T-cell (primary cell): ENCODE results near the gene CCDC148. TPM values are rescaled to one million over a fixed set of nuclear protein-coding genes. Genes with fewer than 3 reads are reported as not detected.
"Not testable (repeated sequence)": the region's sequence is repeated elsewhere in the genome, so short reads cannot be mapped to it uniquely, and the experiment has no call there.

Source experiments
- ATAC-seq, 4 experiments: fragments of 200-7000 bp in 3 of 4; fragments of 150-1000 bp in 1 of 4; cut with Tn5 transposase; replicated peaks in 1 of 4; 1 replicate in 3 of 4; 2 replicates in 1 of 4; pipeline ENCODE4 v1.10.0; 2021; ENCODE audit warnings: moderate library complexity in 3 of 4, mild to moderate bottlenecking in 2 of 4, moderate number of reproducible peaks in 1 of 4
- CTCF ChIA-PET, 2 donors: fragments of 300-600 bp; sonication (Branson Sonifier 250); formaldehyde crosslinking; loops; one replicate each; lab custom pipeline; 2022; ENCODE audit warnings: antibody characterized with exemption in 2 of 2; lab: Charles Lee
- POLR2A ChIA-PET, 2 donors: fragments of 300-600 bp; sonication (Branson Sonifier 250); formaldehyde crosslinking; loops; one replicate each; lab custom pipeline; 2022; ENCODE audit warnings: antibody characterized with exemption in 2 of 2; lab: Charles Lee
- DNase-seq, 35 experiments: peaks; one replicate each; pipeline versions ENCODE4 v3.0.0 to v3.0.0-alpha.2; 2013 to 2023
- H3K27ac ChIP-seq: one replicate; pipeline ENCODE4 v1.5.1; 2013; ENCODE audit warnings: low read length
- H3K27me3 ChIP-seq, 2 experiments: replicated peaks in 1 of 2; 1 replicate in 1 of 2; 2 replicates in 1 of 2; pipeline versions ENCODE4 v1.6.1 to v1.7.0; 2013; ENCODE audit warnings: low read length in 1 of 2, mixed read lengths in 1 of 2; ENCODE audit not compliant: control insufficient read depth in 2 of 2, insufficient read depth in 2 of 2; ENCODE audit errors: extremely low read depth in 1 of 2
- H3K36me3 ChIP-seq, 2 donors: 1 replicate in 1 of 2; 2 replicates in 1 of 2; pipeline versions ENCODE4 v1.6.1 to v1.7.0; 2013; ENCODE audit warnings: low read length in 1 of 2; ENCODE audit not compliant: control insufficient read depth in 2 of 2, insufficient read depth in 1 of 2; ENCODE audit errors: extremely low read depth in 1 of 2
- H3K4me1 ChIP-seq, 2 experiments: 1 replicate in 1 of 2; 2 replicates in 1 of 2; pipeline versions ENCODE4 v1.6.1 to v1.7.0; 2013; ENCODE audit warnings: low read length in 2 of 2, mixed read lengths in 1 of 2; ENCODE audit not compliant: insufficient read depth in 2 of 2, control insufficient read depth in 1 of 2; ENCODE audit errors: extremely low read depth in 1 of 2
- H3K4me3 ChIP-seq, 2 donors: 1 replicate in 1 of 2; 2 replicates in 1 of 2; pipeline versions ENCODE4 v1.5.1 to v1.7.0; 2013; ENCODE audit warnings: mild to moderate bottlenecking in 2 of 2, low read length in 1 of 2, moderate library complexity in 1 of 2; ENCODE audit not compliant: control insufficient read depth in 1 of 2; ENCODE audit errors: extremely low read depth in 1 of 2
- H3K9me3 ChIP-seq: 2 replicates; pipeline ENCODE4 v1.7.0; 2013
- H3K27ac Mint-ChIP-seq, 2 donors: one replicate each; pipeline ENCODE4 v1.8.0; 2020 to 2021; ENCODE audit warnings: mild to moderate bottlenecking in 2 of 2, mixed read lengths in 2 of 2
- H3K27me3 Mint-ChIP-seq, 2 donors: one replicate each; pipeline ENCODE4 v1.8.0; 2021 to 2022; ENCODE audit warnings: mixed read lengths in 2 of 2
- H3K36me3 Mint-ChIP-seq: one replicate; pipeline ENCODE4 v1.8.0; 2021; ENCODE audit warnings: mixed read lengths
- H3K4me1 Mint-ChIP-seq, 3 donors: one replicate each; pipeline ENCODE4 v1.8.0; 2020 to 2022; ENCODE audit warnings: mixed read lengths in 3 of 3, mild to moderate bottlenecking in 1 of 3
- H3K4me3 Mint-ChIP-seq, 3 donors: one replicate each; pipeline ENCODE4 v1.8.0; 2020 to 2022; ENCODE audit warnings: mild to moderate bottlenecking in 3 of 3, mixed read lengths in 3 of 3, moderate library complexity in 3 of 3
- H3K9me3 Mint-ChIP-seq, 3 donors: one replicate each; pipeline ENCODE4 v1.8.0; 2020 to 2022; ENCODE audit warnings: mixed read lengths in 3 of 3
- WGBS: methylation state at CpG from one replicate; pipeline ENCODE4 v1.1.5; 2013; ENCODE audit warnings: missing lambda C conversion rate; ENCODE audit not compliant: insufficient coverage; 5-methylcytosine and 5-hydroxymethylcytosine counted together
- total RNA-seq, 35 experiments: library from RNA in 6 of 35; stranded (reverse) in 6 of 35; fragments of 120-200 nt in 1 of 35; gene quantifications; one replicate each; pipeline versions ENCODE4 v1.2.1 to v1.2.4 and lab custom pipeline; 2013 to 2026

Gene CCDC148
- total RNA-seq, 5 donors from 2014 or later (not counting 1 experiment from before 2014, with no cell fraction given), result not detected

DNA sequence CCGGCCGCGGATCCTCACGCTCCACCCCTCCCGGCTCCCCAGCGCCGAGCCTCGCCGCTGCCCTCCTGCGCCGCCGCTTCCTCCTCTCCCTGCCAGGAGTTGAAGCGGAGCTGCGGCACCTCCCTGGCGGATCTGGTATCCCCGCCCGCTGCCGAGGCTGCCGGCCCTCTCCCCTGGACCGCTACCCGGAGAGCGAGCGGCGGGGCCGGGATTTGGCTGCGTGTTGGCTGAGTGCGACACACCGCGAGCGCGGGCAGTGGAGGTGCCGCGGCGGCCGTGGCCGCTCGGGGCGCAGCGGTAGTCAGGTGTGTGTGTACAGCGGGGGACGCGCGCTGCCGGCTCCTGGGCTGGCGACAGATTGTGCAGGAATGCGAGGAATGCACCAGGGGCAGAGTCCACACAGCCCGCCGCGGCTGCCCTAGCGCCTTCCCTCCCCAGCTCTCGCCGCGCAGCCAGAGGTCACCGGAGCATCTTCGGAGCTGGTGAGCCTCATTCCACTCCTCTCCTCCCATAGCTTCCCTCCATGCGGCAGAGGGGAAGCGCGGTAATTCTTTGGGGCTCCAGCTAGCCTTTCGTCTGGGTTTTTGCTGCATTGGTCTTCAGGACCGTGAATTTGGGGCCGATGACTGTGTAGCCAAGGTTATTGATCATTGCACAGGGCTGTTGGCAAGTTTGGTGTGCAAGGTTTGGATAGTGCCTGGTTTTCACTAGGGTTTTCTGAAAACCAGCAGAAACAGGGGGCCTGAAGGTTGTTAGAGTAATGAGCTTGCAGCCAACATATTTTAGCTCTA, 1.5 kb upstream of the CCDC148 start:
- DNase-seq, result peak in 34 of 35 experiments; percentile 24 to 72 (median 44)
- Histone ChIP-seq H3K4me1 (peaks cover 0 to 14% of the 10 kb centered on the region in 2 experiments), H3K9me3 (no peaks in the 10 kb centered on the region), H3K36me3 (no peaks in the 10 kb centered on the region), H3K4me3 (peak overlapping the region; percentile 75 to 86), H3K27ac (peak overlapping the region; percentile 47), H3K27me3 (peaks cover 0 to 4% of the 10 kb centered on the region in 2 experiments)
- H3K4me1 Mint-ChIP-seq, result peaks cover 16 to 32% (median 19%) of the 10 kb centered on the region in 3 donors
- peaks cover 0 to 3% of the 10 kb centered on the region in 2 donors for H3K27me3 Mint-ChIP-seq
- no peaks in the 10 kb centered on the region for H3K36me3 Mint-ChIP-seq
- H3K27ac Mint-ChIP-seq, result peak overlapping the region; percentile 75 to 85
- POLR2A ChIA-PET, result interaction anchor here in 1 of 2 donors (0.6 kb wide), 2 partner anchors 21 to 964 kb away, joined by 3 read pairs; no protein-coding TSS in a partner anchor
- 2% methylated on average over 60 of the region's 61 CpGs for WGBS
- CTCF ChIA-PET, result interaction anchor here (0.5 to 0.7 kb wide), 3 partner anchors 10 to 1092 kb away, joined by 3 to 5 read pairs (median 4); no protein-coding TSS in a partner anchor
- peak; percentile 50 to 62 (median 56) for ATAC-seq
- H3K9me3 Mint-ChIP-seq, result no peaks in the 10 kb centered on the region
- peak overlapping the region; percentile 90 to 97 (median 96) for H3K4me3 Mint-ChIP-seq

DNA sequence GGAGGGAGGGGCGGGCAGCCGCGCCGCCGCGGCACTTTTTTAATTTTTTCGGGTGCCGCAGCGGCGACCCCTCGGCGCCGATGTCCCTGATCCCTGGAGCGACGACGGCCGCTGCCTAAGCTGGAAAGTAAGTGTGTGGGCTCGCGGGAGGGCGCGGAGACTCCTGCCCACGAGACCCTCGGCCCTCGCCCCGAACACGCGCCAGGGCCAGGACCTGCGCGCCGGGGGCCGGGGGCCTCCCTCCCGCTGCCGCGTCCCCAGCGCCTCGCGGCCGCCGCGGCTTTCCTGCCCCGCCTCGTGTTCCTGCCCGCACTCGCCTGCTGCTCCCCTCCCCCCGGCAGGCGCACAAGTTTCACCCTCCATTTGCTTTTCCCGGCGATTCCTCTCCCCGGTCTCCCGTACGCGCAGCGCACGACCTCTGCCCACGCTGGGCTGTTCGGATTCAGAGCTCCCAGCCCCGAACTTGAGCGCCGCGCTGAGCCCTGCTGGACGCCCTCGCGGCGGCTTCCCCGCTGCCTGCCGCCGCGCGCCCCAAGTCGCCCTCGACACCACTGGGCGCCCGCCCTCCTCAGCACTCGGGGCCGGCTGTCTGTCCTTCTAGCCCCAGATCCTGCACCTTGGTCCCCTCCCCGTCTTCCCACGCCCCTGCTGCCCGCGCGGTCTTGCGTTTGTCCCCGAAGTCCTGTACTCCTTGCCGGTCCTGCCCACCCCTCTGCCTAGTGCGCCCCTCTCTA, 706 bp upstream of the CCDC148 start:
- H3K27me3 ChIP-seq, result peaks cover 0 to 4% of the 10 kb centered on the region in 2 experiments
- peaks cover 0 to 14% of the 10 kb centered on the region in 2 experiments for H3K4me1 ChIP-seq
- POLR2A ChIA-PET, result interaction anchor here (0.5 to 0.6 kb wide), 4 partner anchors 26 to 1022 kb away, joined by 3 to 4 read pairs (median 4); no protein-coding TSS in a partner anchor
- ATAC-seq (peak; percentile 23 to 48 (median 46)), DNase-seq (peak in 34 of 35 experiments; percentile 2 to 64 (median 26))
- no peaks in the 10 kb centered on the region for H3K36me3 ChIP-seq
- Mint-ChIP-seq H3K27ac (peak overlapping the region; percentile 75 to 85), H3K4me1 (peaks cover 16 to 32% (median 19%) of the 10 kb centered on the region in 3 donors), H3K36me3 (no peaks in the 10 kb centered on the region), H3K27me3 (peaks cover 0 to 3% of the 10 kb centered on the region in 2 donors), H3K9me3 (no peaks in the 10 kb centered on the region), H3K4me3 (peak overlapping the region; percentile 90 to 97 (median 96))
- H3K4me3 ChIP-seq, result peak overlapping the region; percentile 75 to 86
- H3K27ac ChIP-seq, result peak overlapping the region; percentile 47
- no peaks in the 10 kb centered on the region for H3K9me3 ChIP-seq
- CTCF ChIA-PET, result interaction anchor here (0.6 to 0.7 kb wide), 3 partner anchors 9 to 1093 kb away, joined by 3 to 5 read pairs (median 3); no protein-coding TSS in a partner anchor
- under 1% methylated on average over 78 of the region's 84 CpGs for WGBS

DNA sequence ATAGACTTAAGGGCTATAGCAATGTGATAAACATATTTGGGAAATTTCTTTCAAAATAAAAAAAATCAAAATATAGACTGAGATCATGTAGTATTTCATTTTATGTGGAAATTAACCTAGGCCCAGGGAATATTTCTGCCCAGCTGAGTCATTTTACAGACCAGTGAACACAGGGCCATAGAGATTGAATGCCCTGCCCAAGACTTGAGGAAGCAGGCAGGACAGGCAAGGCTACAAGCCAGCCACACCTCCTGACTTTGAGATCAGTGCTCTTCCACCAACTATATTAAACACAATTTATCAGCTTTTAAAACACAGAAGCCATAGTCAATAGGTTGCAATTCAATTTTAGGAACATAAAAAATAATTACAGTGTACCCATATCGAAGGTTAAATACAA, 12.9 kb downstream of the CCDC148 start:
- Mint-ChIP-seq H3K36me3 (no peaks in the 10 kb centered on the region), H3K27me3 (no peaks in the 10 kb centered on the region), H3K4me3 (no peak overlapping the region), H3K27ac (no peak overlapping the region), H3K9me3 (peaks cover 0 to 3% (median 2%) of the 10 kb centered on the region in 3 donors), H3K4me1 (no peaks in the 10 kb centered on the region)
- no peaks in the 10 kb centered on the region for H3K9me3 ChIP-seq
- ChIA-PET CTCF (no interaction called here), POLR2A (no interaction called here)
- H3K4me1 ChIP-seq, result no peaks in the 10 kb centered on the region
- ATAC-seq (no peak), DNase-seq (no peak)
- no peak overlapping the region for H3K4me3 ChIP-seq
- peaks cover 0 to 2% of the 10 kb centered on the region in 2 experiments for H3K27me3 ChIP-seq
- no CpG with 5 or more reads among the region's 1 CpG for WGBS
- H3K27ac ChIP-seq, result no peak overlapping the region
- H3K36me3 ChIP-seq, result no peaks in the 10 kb centered on the region

DNA sequence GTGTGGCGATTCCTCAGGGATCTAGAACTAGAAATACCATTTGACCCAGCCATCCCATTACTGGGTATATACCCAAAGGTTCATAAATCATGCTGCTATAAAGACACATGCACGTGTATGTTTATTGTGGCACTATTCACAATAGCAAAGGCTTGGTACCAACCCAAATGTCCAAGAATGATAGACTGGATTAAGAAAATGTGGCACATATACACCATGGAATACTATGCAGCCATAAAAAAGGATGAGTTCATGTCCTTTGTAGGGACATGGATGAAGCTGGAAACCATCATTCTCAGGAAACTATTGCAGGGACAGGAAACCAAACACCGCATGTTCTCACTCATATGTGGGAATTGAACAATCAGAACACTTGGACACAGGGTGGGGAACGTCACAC, 17.5 kb downstream of the CCDC148 start:
- DNase-seq, H3K27me3 ChIP-seq, H3K36me3 ChIP-seq, ATAC-seq, H3K4me3 Mint-ChIP-seq, H3K27ac Mint-ChIP-seq, POLR2A ChIA-PET, H3K4me1 Mint-ChIP-seq, H3K36me3 Mint-ChIP-seq, H3K4me1 ChIP-seq, CTCF ChIA-PET, H3K4me3 ChIP-seq, H3K9me3 ChIP-seq, H3K27ac ChIP-seq: not testable (repeated sequence)
- WGBS, result 100% methylated on average over 1 of the region's 4 CpGs
- Mint-ChIP-seq H3K9me3 (peaks cover 0 to 10% (median 2%) of the 10 kb centered on the region in 3 donors), H3K27me3 (peaks cover 2 to 14% of the 10 kb centered on the region in 2 donors)

DNA sequence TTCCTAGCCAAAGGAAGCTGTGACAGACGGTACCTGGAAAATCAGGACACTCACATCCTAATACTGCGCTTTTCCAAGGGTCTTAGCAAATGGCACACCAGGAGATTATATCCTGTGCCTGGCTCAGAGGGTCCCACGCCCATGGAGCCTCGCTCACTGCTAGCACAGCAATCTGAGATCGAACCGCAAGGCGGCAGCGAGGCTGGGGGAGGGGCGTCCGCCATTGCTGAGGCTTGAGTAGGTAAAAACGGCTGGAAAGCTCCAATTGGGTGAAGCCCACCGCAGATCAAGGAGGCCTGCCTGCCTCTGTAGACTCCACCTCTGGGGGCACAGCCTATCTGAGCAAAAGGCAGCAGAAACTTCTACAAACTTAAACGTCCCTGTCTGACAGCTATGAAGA, 22.8 kb downstream of the CCDC148 start:
- POLR2A ChIA-PET, H3K27ac ChIP-seq, H3K36me3 ChIP-seq, ATAC-seq, H3K4me3 Mint-ChIP-seq, H3K4me1 ChIP-seq, H3K9me3 ChIP-seq, H3K4me1 Mint-ChIP-seq, H3K27me3 ChIP-seq, CTCF ChIA-PET, H3K4me3 ChIP-seq, DNase-seq, H3K9me3 Mint-ChIP-seq, H3K36me3 Mint-ChIP-seq, H3K27ac Mint-ChIP-seq: not testable (repeated sequence)
- 92% methylated on average over 10 of the region's 13 CpGs for WGBS
- peaks cover 2 to 14% of the 10 kb centered on the region in 2 donors for H3K27me3 Mint-ChIP-seq

DNA sequence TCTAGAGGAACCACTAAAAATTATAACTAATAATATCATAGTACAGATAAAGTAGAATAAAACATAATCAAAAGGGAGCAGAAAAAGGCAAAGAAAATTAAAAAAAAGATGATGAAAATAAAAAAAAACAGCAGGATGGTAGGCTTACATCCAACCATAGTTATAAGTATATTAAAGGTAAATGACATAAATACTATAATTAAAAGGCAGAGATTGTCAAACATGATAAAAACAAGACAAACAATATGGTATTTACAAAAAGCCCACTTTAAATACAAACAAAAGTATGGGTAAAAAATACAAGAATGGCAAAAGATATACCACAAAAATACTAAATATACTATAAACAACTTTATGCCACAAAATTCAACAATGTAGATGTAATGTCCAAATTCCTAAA, 24.4 kb downstream of the CCDC148 start:
- H3K27me3 Mint-ChIP-seq, result peaks cover 6 to 21% of the 10 kb centered on the region in 2 donors
- no peak overlapping the region for H3K27ac Mint-ChIP-seq
- Histone ChIP-seq H3K9me3 (peaks cover 5% of the 10 kb centered on the region), H3K27ac (no peak overlapping the region), H3K4me3 (no peak overlapping the region), H3K36me3 (no peaks in the 10 kb centered on the region), H3K4me1 (no peaks in the 10 kb centered on the region), H3K27me3 (peaks cover 0 to 5% of the 10 kb centered on the region in 2 experiments)
- DNase-seq (no peak), ATAC-seq (no peak)
- H3K4me1 Mint-ChIP-seq, result no peaks in the 10 kb centered on the region
- no peaks in the 10 kb centered on the region for H3K36me3 Mint-ChIP-seq
- peaks cover 3 to 15% (median 11%) of the 10 kb centered on the region in 3 donors for H3K9me3 Mint-ChIP-seq
- H3K4me3 Mint-ChIP-seq, result no peak overlapping the region
- CTCF ChIA-PET, result interaction anchor here (0.7 to 0.8 kb wide), 2 partner anchors 13 to 1423 kb away, joined by 3 to 4 read pairs; no protein-coding TSS in a partner anchor
- POLR2A ChIA-PET, result no interaction called here
